Suprapubic skin (tissue), 4 donors: ENCODE results near the gene RERE.

ENCODE experiments used
- EP300 ChIP-seq: sonication (generic); formaldehyde crosslinking; IDR thresholded peaks from one replicate; pipeline ENCODE4 v1.6.1; 2017; ENCODE audit warnings: antibody characterized with exemption
- POLR2A ChIP-seq, 2 donors: fragments of 450-650 bp; IDR thresholded peaks; one replicate each; pipeline ENCODE4 v1.6.1; 2017; ENCODE audit warnings: antibody characterized with exemption in 2 of 2, mild to moderate bottlenecking in 2 of 2, moderate library complexity in 2 of 2
- POLR2AphosphoS5 ChIP-seq, 3 donors: sonication (generic); formaldehyde crosslinking; IDR thresholded peaks; one replicate each; pipeline ENCODE4 v1.6.1; 2017; ENCODE audit warnings: antibody characterized with exemption in 3 of 3
- TF ChIP-seq, protein P1 (sequence below), 2 donors: fragments of 200-600 bp in 1 of 2; fragments of 450-650 bp in 1 of 2; sonication (generic) in 1 of 2; IDR thresholded peaks; one replicate each; pipeline ENCODE4 v1.5.1; 2016 to 2019; ENCODE audit warnings: antibody characterized with exemption in 2 of 2, mild to moderate bottlenecking in 1 of 2, moderate library complexity in 1 of 2

DNA sequence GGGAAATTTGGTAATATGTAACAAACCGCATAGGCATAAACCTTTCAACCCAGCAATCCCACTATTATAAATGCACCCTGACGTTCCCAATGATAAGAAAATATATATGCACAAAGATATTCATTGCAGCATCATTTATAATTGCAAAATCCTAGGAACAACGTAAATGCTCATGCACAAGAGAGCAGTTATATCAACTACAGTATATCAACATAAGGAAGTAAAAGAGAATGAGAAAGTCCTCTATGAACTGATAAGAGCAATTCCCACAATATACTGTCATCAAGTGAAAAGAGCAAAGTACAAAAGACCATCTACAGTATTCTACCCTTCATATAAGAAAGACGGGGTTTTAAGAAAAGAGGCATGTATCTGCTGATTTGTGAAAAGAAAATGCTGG is 269.6 kb downstream of the RERE start:
- TF ChIP-seq, protein P1, sequence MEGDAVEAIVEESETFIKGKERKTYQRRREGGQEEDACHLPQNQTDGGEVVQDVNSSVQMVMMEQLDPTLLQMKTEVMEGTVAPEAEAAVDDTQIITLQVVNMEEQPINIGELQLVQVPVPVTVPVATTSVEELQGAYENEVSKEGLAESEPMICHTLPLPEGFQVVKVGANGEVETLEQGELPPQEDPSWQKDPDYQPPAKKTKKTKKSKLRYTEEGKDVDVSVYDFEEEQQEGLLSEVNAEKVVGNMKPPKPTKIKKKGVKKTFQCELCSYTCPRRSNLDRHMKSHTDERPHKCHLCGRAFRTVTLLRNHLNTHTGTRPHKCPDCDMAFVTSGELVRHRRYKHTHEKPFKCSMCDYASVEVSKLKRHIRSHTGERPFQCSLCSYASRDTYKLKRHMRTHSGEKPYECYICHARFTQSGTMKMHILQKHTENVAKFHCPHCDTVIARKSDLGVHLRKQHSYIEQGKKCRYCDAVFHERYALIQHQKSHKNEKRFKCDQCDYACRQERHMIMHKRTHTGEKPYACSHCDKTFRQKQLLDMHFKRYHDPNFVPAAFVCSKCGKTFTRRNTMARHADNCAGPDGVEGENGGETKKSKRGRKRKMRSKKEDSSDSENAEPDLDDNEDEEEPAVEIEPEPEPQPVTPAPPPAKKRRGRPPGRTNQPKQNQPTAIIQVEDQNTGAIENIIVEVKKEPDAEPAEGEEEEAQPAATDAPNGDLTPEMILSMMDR (IDR thresholded peaks at IDR 0.05): no peak
- TF ChIP-seq EP300 (no peak), POLR2A (IDR thresholded peaks at IDR 0.05) (no peak), POLR2AphosphoS5 (IDR thresholded peaks at IDR 0.05) (no peak)
